Thymus (tissue), 11 donors: ENCODE measurements around the gene KISS1R. TPM values are rescaled to one million over a fixed set of nuclear protein-coding genes. Genes with fewer than 3 reads are reported as not detected.
"Not testable (repeated sequence)": the region's sequence is repeated elsewhere in the genome, so short reads cannot be mapped to it uniquely, and the experiment has no call there.

Experiments used
- DNase-seq, 9 donors: peaks; one replicate each; pipeline ENCODE4 v3.0.0-alpha.2; 2013; ENCODE audit warnings: low spot score in 9 of 9, low read depth in 6 of 9, missing footprints in 1 of 9
- H3K27ac ChIP-seq, 2 donors: one replicate each; pipeline ENCODE4 v1.5.1; 2013; ENCODE audit warnings: control low read depth in 1 of 2, low read depth in 1 of 2, low read length in 1 of 2, mild to moderate bottlenecking in 1 of 2, moderate library complexity in 1 of 2
- H3K27me3 ChIP-seq, 2 donors: one replicate each; pipeline ENCODE4 v1.5.1; 2013; ENCODE audit warnings: low read length in 1 of 2; ENCODE audit not compliant: control insufficient read depth in 2 of 2, insufficient read depth in 1 of 2
- H3K36me3 ChIP-seq, 2 donors: one replicate each; pipeline ENCODE4 v1.5.1; 2013; ENCODE audit warnings: low read length in 1 of 2, mild to moderate bottlenecking in 1 of 2, moderate library complexity in 1 of 2; ENCODE audit not compliant: control insufficient read depth in 2 of 2, insufficient read depth in 2 of 2
- H3K4me1 ChIP-seq, 2 donors: one replicate each; pipeline ENCODE4 v1.5.1; 2013; ENCODE audit warnings: low read length in 2 of 2; ENCODE audit not compliant: control insufficient read depth in 2 of 2, insufficient read depth in 2 of 2
- H3K4me3 ChIP-seq, 2 donors: one replicate each; pipeline ENCODE4 v1.5.1; 2013; ENCODE audit warnings: low read length in 2 of 2, control low read depth in 1 of 2, mild to moderate bottlenecking in 1 of 2
- H3K9me3 ChIP-seq, 2 donors: one replicate each; pipeline ENCODE4 v1.5.1; 2013; ENCODE audit warnings: low read length in 1 of 2, mild to moderate bottlenecking in 1 of 2; ENCODE audit not compliant: control insufficient read depth in 2 of 2, insufficient read depth in 1 of 2
- WGBS: extraction: QIAGEN DNeasy Blood & Tissue Kit; methylation state at CpG from one replicate; pipeline ENCODE4 v1.1.7; 2013; 5-methylcytosine and 5-hydroxymethylcytosine counted together
- polyA plus RNA-seq: library from polyadenylated mRNA; stranded (reverse); fragments of 200-250 nt; gene quantifications from one replicate; pipeline ENCODE4 v1.2.3, GENCODE V29; 2013
- total RNA-seq: library from RNA; stranded (reverse); fragments of 120-200 nt; gene quantifications from one replicate; pipeline ENCODE4 v1.2.4, GENCODE V29; 2013
- donor health status: healthy.

Gene KISS1R
- total and polyA plus RNA-seq, 2 donors = 0.14 to 0.24 TPM

DNA sequence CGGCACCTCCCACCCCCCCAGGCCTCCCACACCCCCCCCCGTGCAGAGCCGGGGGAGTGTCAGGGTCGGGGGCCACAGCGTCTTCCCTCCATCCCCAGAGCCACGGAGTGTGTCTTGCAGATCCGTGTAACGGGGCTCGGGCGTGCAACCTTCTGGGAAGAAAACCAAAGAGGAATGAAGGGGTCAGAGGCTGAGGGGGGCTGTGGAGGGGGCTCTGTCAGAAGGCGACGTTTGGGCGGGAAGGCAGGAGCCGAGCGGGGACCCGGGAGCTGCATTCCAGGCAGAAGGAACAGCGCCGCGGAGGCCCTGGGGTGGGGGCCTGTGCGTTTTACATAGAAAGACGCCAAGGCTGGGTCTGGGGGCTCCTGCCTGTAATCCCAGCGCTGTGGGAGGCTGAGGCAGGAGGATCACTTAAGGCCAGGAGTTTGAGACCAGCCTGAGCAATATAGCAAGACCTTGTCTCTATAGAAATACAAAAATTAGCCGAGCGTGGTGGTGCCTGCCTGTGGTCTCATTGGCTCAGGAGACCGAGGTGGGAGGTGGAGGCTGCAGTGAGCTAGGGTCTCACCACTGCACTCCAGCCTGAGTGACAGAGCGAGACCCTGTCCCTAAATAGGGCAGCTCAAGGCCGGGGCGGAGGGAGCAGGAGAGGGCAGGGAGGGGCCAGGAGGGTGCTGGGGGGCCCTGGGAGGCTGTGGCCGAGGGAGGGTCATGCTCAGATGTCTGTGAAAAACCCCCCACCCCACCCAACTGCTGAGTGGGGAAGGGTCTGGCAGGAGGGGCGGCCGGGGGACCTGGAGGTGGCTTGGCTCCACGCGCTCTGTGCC is 36.5 kb downstream of the KISS1R start:
- Histone ChIP-seq H3K36me3 (no peaks in the 10 kb centered on the region), H3K4me1 (peaks cover 5 to 26% of the 10 kb centered on the region in 2 donors), H3K27me3 (no peaks in the 10 kb centered on the region), H3K4me3 (peak overlapping the region; percentile 14 to 47), H3K27ac (no peak overlapping the region), H3K9me3 (no peaks in the 10 kb centered on the region)
- WGBS = 62% methylated on average over 33 of the region's 33 CpGs
- no peak for DNase-seq

DNA sequence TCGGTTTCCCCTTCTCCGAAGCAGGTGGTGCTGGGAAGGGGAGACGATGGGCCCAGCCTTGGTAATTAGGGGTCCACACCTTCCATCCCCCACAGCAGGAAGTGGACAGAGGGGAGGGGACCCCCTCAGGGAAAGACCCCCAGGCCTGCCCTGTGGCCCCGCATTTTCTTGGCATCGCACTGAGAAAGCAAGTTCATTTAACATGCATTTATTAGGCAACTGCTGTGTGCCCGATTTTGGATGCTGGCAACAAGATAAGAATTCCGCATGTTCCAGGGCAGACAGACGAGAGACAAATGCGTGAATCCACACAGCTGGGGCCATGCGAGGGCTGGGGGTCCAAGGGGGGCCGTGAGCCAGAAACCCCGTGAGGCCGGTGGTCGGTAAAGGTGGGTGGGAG is 37.1 kb downstream of the KISS1R start:
- Histone ChIP-seq H3K9me3 (no peaks in the 10 kb centered on the region), H3K27me3 (no peaks in the 10 kb centered on the region), H3K4me1 (peaks cover 5 to 24% of the 10 kb centered on the region in 2 donors), H3K36me3 (no peaks in the 10 kb centered on the region), H3K27ac (no peak overlapping the region), H3K4me3 (no peak overlapping the region)
- 95% methylated on average over 14 of the region's 14 CpGs for WGBS
- DNase-seq = no peak

GRCh38 chr19:954672-955494 is 37.8 kb downstream of the KISS1R start:
- no peak overlapping the region for H3K27ac ChIP-seq
- H3K4me1 ChIP-seq = peaks cover 5 to 24% of the 10 kb centered on the region in 2 donors
- H3K36me3 ChIP-seq = peaks cover 0 to 4% of the 10 kb centered on the region in 2 donors
- no peaks in the 10 kb centered on the region for H3K9me3 ChIP-seq
- H3K4me3 ChIP-seq = no peak overlapping the region
- H3K27me3 ChIP-seq = no peaks in the 10 kb centered on the region
- WGBS = 96% methylated on average over 43 of the region's 43 CpGs
- no peak for DNase-seq

GRCh38 chr19:955803-956765 is 39.0 kb downstream of the KISS1R start:
- Histone ChIP-seq H3K27ac (no peak overlapping the region), H3K36me3 (peaks cover 8 to 13% of the 10 kb centered on the region in 2 donors), H3K4me3 (no peak overlapping the region), H3K4me1 (peaks cover 5 to 20% of the 10 kb centered on the region in 2 donors), H3K9me3 (no peaks in the 10 kb centered on the region), H3K27me3 (no peaks in the 10 kb centered on the region)
- WGBS = 96% methylated on average over 55 of the region's 55 CpGs
- no peak for DNase-seq

GRCh38 chr19:956766-957440 is 39.8 kb downstream of the KISS1R start:
- no peak for DNase-seq
- H3K4me1 ChIP-seq = peaks cover 5 to 22% of the 10 kb centered on the region in 2 donors
- 91% methylated on average over 27 of the region's 27 CpGs for WGBS

DNA sequence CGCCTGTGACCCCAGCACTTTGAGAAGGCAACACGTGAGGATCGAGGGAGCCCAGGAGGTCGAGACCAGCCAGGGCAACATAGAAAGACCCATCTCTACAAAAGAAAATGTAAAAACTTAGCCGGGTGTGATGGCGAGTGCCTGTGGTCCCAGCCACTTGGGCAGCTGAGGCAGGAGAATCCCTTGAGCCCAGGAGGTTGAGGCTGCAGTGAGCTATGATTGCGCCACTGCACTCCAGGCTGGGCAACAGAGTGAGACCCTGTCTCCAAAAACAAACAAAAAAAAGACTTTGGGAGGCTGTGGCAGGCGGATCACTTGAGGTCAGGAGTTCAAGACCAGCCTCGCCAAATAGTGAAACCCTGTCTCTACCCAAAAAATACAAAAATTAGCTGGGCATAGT is 40.4 kb downstream of the KISS1R start:
- 99% methylated on average over 9 of the region's 9 CpGs for WGBS

More at GRCh38 chr19:956766-957440, 39.8 kb downstream of the KISS1R start:
- H3K27ac ChIP-seq = no peak overlapping the region
- H3K27me3 ChIP-seq = no peaks in the 10 kb centered on the region
- H3K4me3 ChIP-seq = no peak overlapping the region
- H3K36me3 ChIP-seq = peaks cover 10 to 13% of the 10 kb centered on the region in 2 donors
- H3K9me3 ChIP-seq = no peaks in the 10 kb centered on the region

GRCh38 chr19:958967-959855 is 42.1 kb downstream of the KISS1R start:
- H3K27ac ChIP-seq = no peak overlapping the region
- H3K4me3 ChIP-seq = no peak overlapping the region
- no peak for DNase-seq
- H3K36me3 ChIP-seq = peaks cover 13 to 15% of the 10 kb centered on the region in 2 donors
- no peaks in the 10 kb centered on the region for H3K9me3 ChIP-seq
- peaks cover 0 to 6% of the 10 kb centered on the region in 2 donors for H3K4me1 ChIP-seq
- H3K27me3 ChIP-seq = no peaks in the 10 kb centered on the region
- 95% methylated on average over 36 of the region's 36 CpGs for WGBS

More for the DNA sequence above, 40.4 kb downstream of the KISS1R start:
- H3K4me3 ChIP-seq, H3K27ac ChIP-seq, DNase-seq, H3K9me3 ChIP-seq, H3K27me3 ChIP-seq: not testable (repeated sequence)
- Histone ChIP-seq H3K36me3 (peaks cover 10 to 13% of the 10 kb centered on the region in 2 donors), H3K4me1 (peaks cover 5 to 21% of the 10 kb centered on the region in 2 donors)
